Prostate gland (tissue), 2 donors: ENCODE data around the gene ZNF735. TPM values are rescaled to one million over a fixed set of nuclear protein-coding genes. Genes with fewer than 3 reads are reported as not detected.
"Not testable (repeated sequence)": the region's sequence is repeated elsewhere in the genome, so short reads cannot be mapped to it uniquely, and the experiment has no call there.

Source experiments
- DNase-seq: peaks from one replicate; pipeline ENCODE4 v3.0.0-alpha.2; 2019; ENCODE audit warnings: low spot score
- H3K27ac ChIP-seq, 2 donors: fragments of 200-600 bp; sonication (generic); 2 replicates each; pipeline ENCODE4 v1.5.1; 2017 to 2019
- H3K27me3 ChIP-seq: fragments of 200-600 bp; sonication (generic); replicated peaks from 2 replicates; pipeline ENCODE4 v1.5.1; 2019; ENCODE audit not compliant: insufficient read depth
- H3K36me3 ChIP-seq, 2 donors: fragments of 200-600 bp; sonication (generic); 1 replicate in 1 of 2; 2 replicates in 1 of 2; pipeline versions ENCODE4 v1.5.1 to v1.8.1; 2017 to 2019
- H3K4me1 ChIP-seq: fragments of 200-600 bp; sonication (generic); replicated peaks from 2 replicates; pipeline ENCODE4 v1.5.1; 2019
- H3K4me3 ChIP-seq, 2 donors: fragments of 200-600 bp; sonication (generic); 2 replicates each; pipeline ENCODE4 v1.5.1; 2017 to 2019
- H3K9me3 ChIP-seq: fragments of 200-600 bp; sonication (generic); 2 replicates; pipeline ENCODE4 v1.5.1; 2017
- CTCF ChIP-seq, 4 experiments: fragments of 200-600 bp in 2 of 4; fragments of 450-650 bp in 2 of 4; sonication (generic) in 2 of 4; IDR thresholded peaks; 1 replicate in 3 of 4; 2 replicates in 1 of 4; pipeline ENCODE4 v1.5.1; 2016 to 2019; ENCODE audit warnings: antibody characterized with exemption in 4 of 4, mild to moderate bottlenecking in 2 of 4, moderate library complexity in 2 of 4
- POLR2A ChIP-seq: fragments of 450-650 bp; IDR thresholded peaks from one replicate; pipeline ENCODE4 v1.6.1; 2016; ENCODE audit warnings: antibody characterized with exemption, mild to moderate bottlenecking
- POLR2AphosphoS5 ChIP-seq: sonication (generic); formaldehyde crosslinking; IDR thresholded peaks from one replicate; pipeline ENCODE4 v1.6.1; 2017; ENCODE audit warnings: antibody characterized with exemption
- WGBS: methylation state at CpG from one replicate; pipeline ENCODE4 v1.1.5; 2018; 5-methylcytosine and 5-hydroxymethylcytosine counted together
- intact Hi-C: fragments of 100-400 bp; cut with DNase I; formaldehyde crosslinking; loops from one replicate; pipeline ENCODE4 v1.14.2; 2022
- total RNA-seq, 2 donors: library from RNA; depleted of rRNA; stranded (reverse); fragments of >200 nt; gene quantifications; one replicate each; pipeline ENCODE4 v1.1.0, GENCODE V29; 2016

Gene ZNF735
- not detected for total RNA-seq

GRCh38 chr7:64206903-64207302 lies at the start of gene ZNF735:
TSS of gene ZNF735 (plus strand) at chr7:64207203. CDS start at chr7:64207203, 0 bp downstream.
- Histone ChIP-seq H3K27me3 (no peaks in the 10 kb centered on the region), H3K9me3 (no peaks in the 10 kb centered on the region), H3K27ac (no peak within 1 kb of the TSS), H3K4me3 (no peak within 1 kb of the TSS), H3K36me3 (no peaks in the 10 kb centered on the region), H3K4me1 (no peaks in the 10 kb centered on the region)
- no peak for DNase-seq
- TF ChIP-seq POLR2AphosphoS5 (no peak), CTCF (IDR thresholded peaks at IDR 0.05) (no peak), POLR2A (no peak)
- intact Hi-C loops: no loop called here
- 88% methylated on average over 13 of the region's 13 CpGs for WGBS

GRCh38 chr7:64170974-64171373 lies 36.0 kb upstream of the ZNF735 start:
- H3K27me3 ChIP-seq, H3K4me3 ChIP-seq, DNase-seq, H3K27ac ChIP-seq, H3K9me3 ChIP-seq, intact Hi-C loops, H3K36me3 ChIP-seq, H3K4me1 ChIP-seq: not testable (repeated sequence)
- WGBS: 84% methylated on average over 2 of the region's 2 CpGs

GRCh38 chr7:64174328-64174727 lies 32.7 kb upstream of the ZNF735 start:
- Histone ChIP-seq H3K36me3 (no peaks in the 10 kb centered on the region), H3K27ac (no peak overlapping the region), H3K9me3 (no peaks in the 10 kb centered on the region), H3K27me3 (no peaks in the 10 kb centered on the region), H3K4me3 (no peak overlapping the region), H3K4me1 (no peaks in the 10 kb centered on the region)
- TF ChIP-seq POLR2AphosphoS5 (no peak), POLR2A (no peak), CTCF (IDR thresholded peaks at IDR 0.05) (no peak)
- 70% methylated on average over 5 of the region's 5 CpGs for WGBS
- intact Hi-C loops: no loop called here
- DNase-seq: no peak

- no peaks in the 10 kb centered on the region for H3K9me3 ChIP-seq
- no peak for TF ChIP-seq POLR2A
- TF ChIP-seq POLR2AphosphoS5: no peak
- no peak for TF ChIP-seq CTCF (IDR thresholded peaks at IDR 0.05)
- no peak for DNase-seq
- H3K27ac ChIP-seq: no peak overlapping the region
- no peaks in the 10 kb centered on the region for H3K27me3 ChIP-seq
- H3K4me3 ChIP-seq: no peak overlapping the region
- no peaks in the 10 kb centered on the region for H3K36me3 ChIP-seq
- intact Hi-C loops: no loop called here
- H3K4me1 ChIP-seq: no peaks in the 10 kb centered on the region
- WGBS: 27% methylated on average over 7 of the region's 7 CpGs
Observed at GRCh38 chr7:64174941-64175340, 32.1 kb upstream of the ZNF735 start.

- TF ChIP-seq CTCF (IDR thresholded peaks at IDR 0.05) (no peak), POLR2AphosphoS5 (no peak), POLR2A (no peak)
- no peaks in the 10 kb centered on the region for H3K9me3 ChIP-seq
- 42% methylated on average over 4 of the region's 4 CpGs for WGBS
- no peak overlapping the region for H3K27ac ChIP-seq
- no peaks in the 10 kb centered on the region for H3K36me3 ChIP-seq
- intact Hi-C loops: no loop called here
- no peak for DNase-seq
- no peak overlapping the region for H3K4me3 ChIP-seq
- H3K27me3 ChIP-seq: no peaks in the 10 kb centered on the region
- H3K4me1 ChIP-seq: no peaks in the 10 kb centered on the region
Observed at GRCh38 chr7:64180989-64181388, 26.0 kb upstream of the ZNF735 start.
